HUDEP-2 (cell line): ENCODE results near the gene MITF.
"Not testable (repeated sequence)": the region's sequence is repeated elsewhere in the genome, so short reads cannot be mapped to it uniquely, and the experiment has no call there.

Experiments
- DNase-seq, 76 experiments: peaks; one replicate each; lab custom pipeline; 2025; ENCODE audit not compliant: unreplicated experiment in 76 of 76; lab: John Stamatoyannopoulos, UW

MITF gene

DNA sequence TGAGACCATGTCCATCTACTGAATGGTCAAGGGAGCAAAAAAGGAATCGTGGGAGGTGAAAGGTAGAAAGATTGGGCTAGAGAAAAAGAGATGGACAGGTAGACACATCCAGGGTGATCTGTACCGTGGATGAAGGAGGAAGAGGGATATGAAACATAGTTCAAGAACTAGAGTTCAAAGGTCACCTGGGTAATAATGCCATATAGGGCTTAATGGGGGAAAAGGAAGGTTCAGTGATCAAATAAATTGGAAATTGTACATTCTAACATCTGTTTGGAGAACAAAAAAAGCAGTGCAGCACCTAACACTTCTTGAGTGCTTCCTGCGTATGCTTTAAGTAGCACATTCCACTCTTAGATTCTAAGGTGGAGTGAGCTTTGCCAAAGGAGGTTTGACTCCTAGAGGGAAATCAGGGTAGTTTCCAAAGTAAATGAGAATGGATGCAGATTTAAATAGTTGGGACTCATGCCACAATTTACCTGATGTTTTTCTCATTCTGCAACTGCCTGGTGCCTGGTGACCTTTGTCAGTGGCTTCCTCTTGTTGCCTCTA, 46.6 kb downstream of the MITF start:
- no peak for DNase-seq

DNA sequence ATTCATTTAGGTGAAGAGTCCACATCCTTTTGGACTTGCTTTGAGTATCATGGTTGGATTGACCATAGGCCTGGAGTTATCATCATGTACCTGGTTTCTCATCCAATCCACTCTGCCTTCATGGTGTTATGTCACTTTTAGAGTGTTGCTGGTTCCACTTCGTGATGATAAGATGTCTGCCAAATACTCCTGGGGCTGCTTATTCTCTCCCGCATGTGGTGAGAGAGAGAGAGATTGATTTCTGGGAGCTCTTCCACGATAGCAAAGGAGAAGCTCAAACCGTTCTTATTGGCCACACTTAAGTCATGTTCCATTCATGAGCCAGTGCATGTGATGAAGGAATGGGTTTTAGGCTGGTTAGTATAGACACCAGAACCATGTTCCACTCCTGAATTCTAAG, 47.6 kb downstream of the MITF start:
- no peak for DNase-seq

DNA sequence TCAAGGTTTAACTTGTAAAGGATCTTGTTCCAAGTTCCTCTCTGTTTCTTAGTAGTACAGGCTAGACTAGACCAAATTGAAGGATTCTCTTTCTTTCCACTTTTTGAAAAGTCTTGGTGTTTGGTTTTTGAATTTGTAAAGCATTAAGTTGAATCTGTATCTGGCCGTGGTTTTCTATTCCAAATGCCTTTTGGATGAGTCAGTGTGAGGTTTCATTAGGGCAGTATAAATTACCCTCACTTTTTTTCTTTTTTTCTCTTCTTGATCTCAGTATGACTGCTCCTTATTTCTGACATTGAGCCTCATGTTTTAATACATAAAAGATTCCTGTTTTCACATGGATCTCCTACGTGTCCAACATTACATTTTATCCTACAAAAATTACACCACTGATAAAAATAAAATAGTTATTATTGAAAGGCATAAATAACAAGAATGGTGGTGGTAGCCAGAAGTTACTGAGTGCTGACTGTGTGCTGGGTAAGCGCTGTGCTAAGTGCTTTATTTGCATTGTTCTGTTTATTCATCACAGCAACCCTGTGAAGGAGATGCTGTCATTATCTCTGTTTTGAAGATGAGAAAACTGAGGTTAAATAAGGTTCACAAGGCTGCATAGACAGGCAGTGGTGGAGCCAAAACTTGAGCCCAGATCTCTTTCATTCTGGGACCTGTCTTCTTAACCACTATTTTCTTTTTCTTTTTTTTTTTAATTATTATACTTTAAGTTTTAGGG, 48.3 kb downstream of the MITF start:
- DNase-seq = no peak

DNA sequence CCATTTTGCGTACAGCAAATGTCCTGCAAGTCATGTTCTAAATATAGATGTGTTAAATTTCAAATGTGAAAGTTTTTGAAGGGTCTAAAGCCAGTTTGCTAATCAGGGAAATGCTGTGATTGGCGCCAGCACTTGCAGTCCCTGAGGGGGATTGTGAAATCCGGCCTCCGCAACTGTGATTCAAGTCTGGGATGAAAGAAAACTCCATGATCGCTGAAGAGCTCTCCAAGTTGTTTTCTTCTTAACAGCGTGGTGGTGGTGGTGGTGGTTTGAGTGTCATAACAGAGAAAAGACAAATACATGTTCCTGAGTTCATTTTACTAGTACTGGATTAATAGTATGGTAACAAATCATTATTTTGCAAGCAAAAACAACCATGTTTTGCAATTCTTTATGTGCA, 51.8 kb downstream of the MITF start:
- DNase-seq = no peak

DNA sequence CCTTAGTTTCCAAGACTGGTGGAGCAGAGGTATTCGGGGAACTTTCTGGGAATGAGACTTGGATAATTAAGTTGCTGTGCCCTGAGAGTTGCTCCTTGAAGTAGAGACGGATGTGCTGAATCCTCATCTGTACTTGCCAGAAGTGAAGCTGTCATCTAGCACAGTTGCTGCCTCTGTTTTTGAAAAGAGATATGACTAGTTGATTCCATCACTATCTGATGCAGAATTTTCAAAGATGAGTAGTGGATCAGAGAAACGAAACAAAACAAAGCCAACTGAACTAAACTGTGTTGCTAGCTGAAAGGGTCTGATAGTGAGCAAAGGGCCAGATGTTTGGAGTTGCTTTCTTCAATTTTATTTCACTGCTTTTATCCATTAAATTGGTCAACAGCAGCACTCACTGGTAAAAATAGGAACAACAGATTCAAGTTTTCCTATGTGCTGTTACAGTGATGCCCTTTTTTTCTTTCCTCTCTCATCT, 52.7 kb downstream of the MITF start:
- DNase-seq = peak in 61 of 76 experiments; percentile 2 to 98 (median 71)

DNA sequence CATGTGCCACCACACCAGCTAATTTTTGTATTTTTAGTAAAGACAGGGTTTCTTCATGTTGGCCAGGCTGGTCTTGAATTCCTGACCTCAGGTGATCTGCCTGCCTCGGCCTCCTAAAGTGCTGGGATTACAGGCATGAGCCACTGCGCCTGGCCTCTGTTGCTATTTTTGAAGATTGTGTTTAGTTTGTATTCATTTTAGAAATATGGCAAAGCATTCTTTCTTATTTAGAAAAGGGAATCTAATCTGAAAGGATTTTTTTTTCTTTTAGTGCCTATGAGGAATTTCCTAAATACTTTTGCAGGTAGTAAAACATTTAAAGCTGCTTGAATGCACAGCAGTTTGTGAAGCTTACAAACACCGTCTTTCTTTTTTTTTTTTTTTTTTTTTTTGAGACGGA, 56.9 kb downstream of the MITF start:
- not testable (repeated sequence) for DNase-seq

DNA sequence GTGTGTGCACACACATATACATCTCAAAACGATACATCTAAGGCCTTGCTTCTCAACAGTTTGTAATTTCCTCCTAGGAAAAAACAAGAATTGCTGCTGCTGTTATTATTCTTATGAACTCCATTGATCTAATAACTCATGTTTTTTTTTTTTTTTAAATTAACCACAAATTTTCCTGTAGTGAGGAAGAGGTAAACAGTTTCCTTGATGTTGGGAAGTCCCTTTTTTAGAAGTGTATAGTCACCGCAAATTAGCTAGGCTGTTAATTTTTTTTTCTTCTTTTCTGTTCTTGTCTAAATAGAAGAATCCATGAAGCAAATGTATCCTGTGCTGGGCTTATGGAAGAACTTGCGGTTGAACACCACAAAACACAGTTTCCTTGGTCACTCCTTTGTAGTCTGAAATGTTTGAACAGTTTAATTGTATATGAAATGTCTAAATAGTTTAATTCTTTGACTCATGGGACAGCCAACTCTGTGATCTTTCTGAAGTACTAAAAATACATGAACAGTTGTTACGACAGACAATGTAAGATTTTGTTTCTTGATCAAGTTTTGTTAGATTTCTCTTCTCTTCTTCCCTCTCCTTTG, 64.5 kb downstream of the MITF start:
- no peak for DNase-seq

DNA sequence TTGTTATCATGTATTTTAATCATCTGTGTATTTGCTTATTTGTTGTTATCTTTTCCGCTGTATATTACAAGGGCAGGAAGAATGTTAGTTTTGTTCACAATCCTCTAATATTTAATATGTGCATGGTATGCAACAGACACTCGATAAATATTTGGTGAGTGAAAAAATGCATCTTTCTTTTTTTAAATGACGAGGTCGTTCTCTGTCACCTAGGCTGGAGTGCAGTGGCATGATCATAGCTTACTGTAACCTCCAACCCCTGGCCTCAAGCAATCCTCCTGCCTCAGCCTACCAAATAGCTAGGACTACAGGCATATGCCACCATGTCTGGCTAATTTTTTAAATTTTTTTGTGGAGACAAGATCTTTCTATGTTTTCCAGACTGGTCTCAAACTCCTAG, 66.2 kb downstream of the MITF start:
- no peak for DNase-seq

DNA sequence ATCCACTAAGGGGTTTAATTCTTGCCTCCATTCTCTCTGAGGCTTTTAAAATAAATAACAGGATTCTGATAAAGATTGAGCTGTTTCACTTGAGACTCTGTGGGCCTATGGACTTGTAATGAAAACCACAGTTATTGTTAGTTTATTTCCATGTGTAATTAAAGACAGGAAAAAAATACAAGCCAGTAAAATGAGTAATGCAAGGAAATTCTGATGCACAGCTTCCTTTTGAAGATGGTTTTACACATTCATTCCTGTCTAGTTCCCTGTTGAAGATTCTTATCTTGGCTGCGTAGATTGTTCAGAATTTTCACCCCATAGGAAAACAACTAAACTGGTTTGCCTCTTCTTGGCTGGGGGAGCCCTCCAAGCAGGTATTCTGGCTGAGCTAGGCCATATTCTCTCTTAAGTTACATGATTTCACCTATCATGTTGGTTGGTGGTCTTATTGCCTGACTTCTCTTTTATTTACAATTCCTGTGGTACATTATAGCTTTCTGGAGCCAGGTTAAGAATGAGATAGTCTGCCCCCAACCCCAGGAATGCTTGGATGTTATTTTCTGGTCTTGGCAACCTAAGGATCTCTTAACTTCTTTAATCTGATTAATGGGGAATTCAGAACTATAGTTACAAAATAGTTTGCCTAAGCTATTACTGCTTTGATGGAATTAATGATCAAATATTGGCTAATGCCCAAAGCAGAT, 67.6 kb downstream of the MITF start:
- DNase-seq = no peak

DNA sequence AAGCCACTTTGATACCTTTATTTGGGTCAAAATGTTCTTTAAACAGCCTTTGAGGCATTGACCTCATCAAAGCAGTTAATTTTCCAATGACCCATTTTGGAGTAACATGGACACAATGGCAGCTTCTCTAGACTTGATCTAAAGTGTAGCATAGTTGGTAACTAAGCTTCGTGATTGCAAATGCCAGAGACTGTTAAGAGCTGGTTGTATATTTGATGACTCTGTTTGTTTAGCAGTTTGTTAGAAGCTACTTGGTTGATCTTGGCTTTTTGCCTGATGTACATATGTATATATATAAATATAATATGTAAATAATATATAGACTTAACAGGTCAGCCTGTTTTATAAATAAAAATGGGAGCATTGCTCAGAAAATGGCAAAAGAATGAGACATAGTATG, 68.4 kb downstream of the MITF start:
- DNase-seq = no peak

DNA sequence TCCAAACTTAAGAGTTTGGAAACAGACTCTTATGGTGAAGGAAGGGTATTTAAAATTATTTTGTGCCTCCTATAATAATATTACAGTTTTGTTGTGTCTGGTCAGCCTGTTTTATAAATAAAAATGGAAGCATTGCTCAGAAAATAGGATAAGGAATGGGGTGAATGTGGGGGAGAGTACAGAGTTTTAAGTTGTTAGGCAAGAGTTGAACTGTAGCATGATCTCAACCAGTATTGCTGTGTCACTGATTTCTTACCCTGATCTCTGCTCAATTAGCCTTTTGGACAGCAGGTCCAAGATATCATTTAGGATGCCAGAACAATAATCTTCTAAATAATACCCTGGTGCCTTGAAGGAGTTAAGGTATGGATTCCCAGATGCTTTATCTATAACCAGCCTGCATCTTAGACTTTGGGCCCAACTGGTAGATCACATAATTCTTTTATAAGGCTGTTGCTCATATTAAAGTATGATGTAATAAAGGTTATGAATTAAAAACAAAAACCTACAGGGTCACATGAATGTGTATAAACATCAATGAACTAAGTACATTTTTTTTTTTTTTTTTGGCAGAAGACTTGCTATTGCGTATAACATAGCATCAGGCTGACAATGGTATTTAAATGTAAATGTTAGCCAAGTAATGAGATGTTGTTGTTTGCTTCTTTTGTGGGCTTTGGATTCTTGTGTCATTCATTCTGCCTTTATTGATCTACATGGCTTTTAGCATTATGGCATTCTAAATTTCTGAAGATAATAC, 70.0 kb downstream of the MITF start:
- no peak for DNase-seq

DNA sequence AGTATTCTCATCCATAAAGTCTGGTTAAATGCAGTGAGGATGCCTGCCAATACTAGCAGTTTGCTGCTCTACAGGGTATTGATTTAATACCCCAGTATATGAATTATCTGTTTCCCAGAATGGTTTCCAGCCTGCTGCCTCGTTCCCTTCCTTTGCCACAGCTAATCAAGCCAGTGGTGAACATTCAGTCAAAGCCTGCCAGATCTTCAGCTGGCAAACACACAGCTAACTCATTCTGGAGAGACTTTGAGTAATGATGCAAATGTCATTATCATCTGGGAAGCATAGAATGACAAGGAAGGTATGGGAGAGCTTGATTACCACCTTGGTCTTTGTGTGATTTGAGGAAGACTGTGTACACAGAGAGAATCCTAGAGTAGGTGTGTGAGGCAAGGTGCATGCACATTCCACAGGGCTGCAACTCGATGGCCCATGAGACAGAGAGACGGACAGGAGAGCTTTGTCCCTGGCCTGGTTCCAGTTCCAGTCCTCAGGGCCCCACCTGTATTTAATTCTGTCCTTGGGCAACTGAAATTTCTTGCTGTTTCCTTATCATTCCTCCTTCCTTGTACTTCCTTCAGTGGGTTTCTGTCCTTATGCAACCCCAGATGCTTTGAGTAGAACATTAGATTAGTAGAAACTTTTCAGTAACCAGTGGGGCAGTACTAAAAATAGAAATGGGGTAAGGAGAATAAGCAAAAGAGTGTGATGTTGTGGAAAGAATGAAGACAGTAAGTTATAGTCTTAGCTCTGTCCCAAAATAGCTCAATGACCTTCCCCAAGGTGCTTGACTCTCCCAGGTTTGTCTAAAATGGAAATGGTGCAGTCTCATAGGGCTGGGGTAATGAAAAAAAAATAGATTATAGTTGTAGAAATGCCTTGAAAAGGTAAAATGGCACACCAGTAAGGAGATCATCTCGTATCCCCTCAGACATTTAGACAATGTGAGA, 72.5 kb downstream of the MITF start:
- DNase-seq = no peak

DNA sequence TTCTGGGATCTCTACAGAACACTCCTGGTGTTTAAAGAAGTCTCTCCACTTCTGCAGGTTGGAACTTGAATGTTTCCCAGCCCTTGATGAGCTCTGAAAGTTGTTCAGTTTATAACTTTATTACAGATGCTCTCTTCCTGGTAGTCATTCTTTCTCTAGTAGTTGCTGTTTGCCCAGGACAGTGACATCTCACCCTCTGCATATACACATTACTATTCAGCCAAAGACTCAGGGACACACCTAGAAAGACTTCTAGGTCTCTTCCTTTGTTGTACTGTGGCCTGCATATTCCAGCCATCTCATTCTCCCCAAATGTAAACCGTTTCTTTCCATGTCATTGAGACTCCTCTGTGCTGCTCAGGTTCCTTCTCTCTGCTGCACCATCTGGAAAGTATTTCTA, 76.7 kb downstream of the MITF start:
- no peak for DNase-seq

DNA sequence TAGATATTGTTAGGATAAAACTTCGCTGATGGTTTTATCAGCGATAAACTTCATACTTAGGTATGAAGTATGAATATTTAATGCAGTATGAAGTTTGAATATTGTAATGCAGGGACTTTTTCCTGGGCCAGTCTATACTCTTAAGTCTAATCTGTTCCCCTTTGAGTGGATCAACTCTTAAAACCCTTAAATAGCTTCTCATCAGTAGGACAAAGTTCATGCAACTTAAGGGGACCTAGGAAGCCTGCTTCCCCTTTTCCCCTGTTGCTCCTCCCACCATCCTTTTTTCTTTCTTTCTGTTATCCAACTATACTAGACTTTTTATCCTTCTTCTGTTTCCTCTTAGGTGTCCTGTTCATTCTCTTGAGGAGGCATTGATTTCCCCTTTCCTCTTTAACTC, 78.7 kb downstream of the MITF start:
- DNase-seq = no peak

DNA sequence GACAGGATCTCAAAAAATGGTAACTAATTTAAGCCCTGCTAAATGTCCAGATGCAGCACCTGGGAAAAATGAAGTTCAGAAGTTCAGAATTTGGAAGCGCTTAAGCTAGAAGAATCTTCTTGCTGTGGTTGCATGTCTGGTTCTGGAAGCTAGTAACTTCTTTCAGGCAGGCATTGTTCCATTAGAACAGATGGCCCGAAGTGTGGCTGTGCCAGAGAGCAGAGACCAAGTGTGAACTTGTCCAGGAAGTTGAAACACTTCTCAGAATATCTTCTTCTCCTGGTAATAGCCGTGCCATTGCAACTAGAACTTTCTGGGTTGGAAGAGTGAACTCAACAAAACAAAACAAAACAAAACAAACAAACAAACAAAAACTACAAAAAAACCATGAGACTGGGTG, 80.0 kb downstream of the MITF start:
- no peak for DNase-seq

DNA sequence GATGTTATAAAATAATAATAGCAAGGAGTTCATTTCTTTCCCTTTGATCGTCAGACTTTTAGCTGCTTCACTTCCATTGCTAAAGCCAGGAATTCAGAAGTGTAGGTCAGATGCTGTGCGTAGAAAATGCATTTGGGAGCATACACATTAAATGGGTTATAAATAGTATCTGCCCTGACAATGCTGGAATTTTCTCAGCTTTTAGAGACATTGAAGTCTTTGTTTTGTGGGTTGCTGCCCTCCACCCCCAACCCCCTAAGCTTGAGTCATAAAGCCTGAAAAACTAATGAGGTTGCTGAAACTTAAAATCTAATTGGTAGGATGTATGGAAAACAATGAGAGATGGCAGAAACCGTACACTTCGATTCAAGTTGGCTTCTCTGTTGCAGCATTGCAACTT, 81.9 kb downstream of the MITF start:
- DNase-seq = no peak

DNA sequence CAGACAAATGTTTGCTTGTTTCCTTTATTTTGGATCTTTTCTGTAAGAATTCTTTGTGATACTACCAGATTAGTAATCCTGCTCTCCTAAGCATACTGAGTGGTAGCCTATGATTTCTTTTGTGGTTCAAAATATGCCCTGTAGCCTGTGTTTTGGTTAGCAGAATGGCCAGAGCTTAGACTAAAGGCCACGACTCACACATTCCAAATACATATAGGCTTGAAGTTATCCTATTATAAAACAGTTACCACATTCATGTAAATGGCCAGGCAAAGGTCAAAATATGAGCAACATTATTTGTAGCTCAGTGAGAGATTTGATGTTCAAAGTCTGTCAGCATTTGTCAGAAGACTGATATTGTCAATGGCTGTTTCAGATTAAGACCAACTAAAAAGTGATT, 84.5 kb downstream of the MITF start:
- DNase-seq = peak in 1 of 76 experiments; percentile 3

DNA sequence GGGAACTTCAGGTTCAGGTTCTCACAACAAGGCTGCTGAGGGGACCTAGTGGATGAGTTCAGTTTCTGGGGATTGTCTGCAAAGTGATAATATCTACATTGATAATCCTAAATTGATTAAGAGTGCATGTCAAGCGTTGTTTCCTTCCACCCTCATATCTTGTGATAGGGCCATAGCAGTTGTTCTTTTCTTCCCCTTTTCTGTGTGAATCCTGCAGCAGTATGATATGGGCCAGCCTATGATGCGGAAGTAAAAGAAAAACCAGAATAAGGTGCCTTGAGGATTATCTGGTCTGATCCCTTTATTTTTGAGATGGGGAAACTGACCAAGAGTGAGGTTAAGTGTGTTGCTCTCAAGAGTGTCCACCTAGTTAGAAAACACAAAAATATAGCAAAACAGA, 86.2 kb downstream of the MITF start:
- DNase-seq = peak in 1 of 76 experiments; percentile 11

DNA sequence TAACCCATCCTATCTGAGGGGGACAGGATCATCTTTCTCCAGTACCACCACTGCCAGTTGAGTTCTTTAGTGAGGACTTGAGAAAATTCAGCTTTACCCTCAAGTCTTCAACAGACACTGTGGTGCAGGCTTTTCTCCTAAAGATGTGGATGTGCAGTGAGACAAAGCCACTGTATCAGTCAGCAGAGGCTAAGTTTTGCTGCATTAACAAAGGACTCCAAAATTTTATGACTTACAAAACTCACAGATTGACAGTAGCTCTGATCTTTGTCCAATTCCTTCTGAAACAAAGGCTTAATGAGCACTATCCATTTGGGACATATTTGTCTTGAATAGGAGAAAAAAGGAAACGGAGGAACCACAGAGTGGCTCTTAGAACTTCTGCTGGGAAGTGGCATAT, 87.9 kb downstream of the MITF start:
- no peak for DNase-seq

DNA sequence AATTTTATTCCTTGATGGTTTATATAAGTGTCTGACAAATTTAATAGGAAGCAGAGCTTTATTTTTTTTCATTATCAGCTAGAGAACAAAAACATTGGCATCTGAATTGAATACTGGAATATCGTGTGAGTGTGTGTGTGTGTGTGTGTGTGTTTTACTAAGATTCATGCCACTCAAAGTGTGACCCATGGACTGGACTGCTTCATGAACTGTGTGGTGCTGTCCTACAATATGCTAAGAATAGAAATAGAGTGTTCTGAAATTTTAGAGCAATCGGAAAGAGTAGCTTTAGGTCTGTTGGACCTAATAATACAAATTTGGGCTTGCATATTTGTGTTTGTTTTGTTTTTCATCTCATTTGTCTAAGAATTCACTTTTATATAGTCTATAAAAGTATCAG, 89.6 kb downstream of the MITF start:
- DNase-seq = no peak
